Measurements from ENCODE around the gene ATF7. TPM values are rescaled to one million over a fixed set of nuclear protein-coding genes. Genes with fewer than 3 reads are reported as not detected.
A peak's percentile ranks its signal among the peaks of the same experiment; 100 is the strongest.

Gene ATF7
- polyA plus RNA-seq, 3 donors: 21.7 to 27.9 (median 24.4) TPM

GRCh38 chr12:53495903-53496751, 130.1 kb downstream of the ATF7 start:
- H3K9me3 Mint-ChIP-seq: no peaks in the 10 kb centered on the region
- peaks cover 56% of the 10 kb centered on the region for H3K4me1 Mint-ChIP-seq
- Histone ChIP-seq H3K79me2 (ENCODE audit: insufficient read depth, low read length) (peaks cover 6% of the 10 kb centered on the region), H3K4me1 (ENCODE audit: control insufficient read depth in 1 of 2, insufficient read depth in 2 of 2, low read length in 2 of 2) (peaks cover 55 to 58% of the 10 kb centered on the region in 2 donors), H3K4me3 (replicated peaks in 1 of 3; ENCODE audit: low read depth in 2 of 3, low read length in 3 of 3) (no peak overlapping the region), H3K4me2 (replicated peaks; ENCODE audit: extremely low read depth, low read length, poor library complexity, severe bottlenecking) (no peak overlapping the region), H3K27ac (ENCODE audit: low read depth in 1 of 2, low read length in 2 of 2) (peak overlapping the region in 1 of 2 donors; percentile 33), H3K36me3 (replicated peaks in 1 of 2; ENCODE audit: control insufficient read depth in 1 of 2, insufficient read depth in 2 of 2, low read length in 2 of 2) (no peaks in the 10 kb centered on the region), H3K9me3 (replicated peaks in 1 of 2; ENCODE audit: control insufficient read depth in 1 of 2, insufficient read depth in 1 of 2, low read length in 2 of 2) (no peaks in the 10 kb centered on the region), H2AFZ (ENCODE audit: insufficient read depth, low read depth, low read length, poor library complexity, severe bottlenecking) (no peak overlapping the region), H3K27me3 (ENCODE audit: control insufficient read depth in 2 of 2, insufficient read depth in 2 of 2, low read length in 2 of 2) (no peaks in the 10 kb centered on the region), H3K9ac (ENCODE audit: insufficient read depth, low read length, poor library complexity, severe bottlenecking) (no peak overlapping the region), H4K20me1 (ENCODE audit: insufficient read depth, low read length) (no peaks in the 10 kb centered on the region)
- no peaks in the 10 kb centered on the region for H3K36me3 Mint-ChIP-seq
- H3K27me3 Mint-ChIP-seq (ENCODE audit: low read depth in 3 of 3): peaks cover 0 to 5% (median 0%) of the 10 kb centered on the region in 3 donors
- WGBS (ENCODE audit: insufficient coverage): no CpG with 5 or more reads among the region's 5 CpGs
- intact Hi-C loops (cut with micrococcal nuclease): no loop called here
- H3K4me3 Mint-ChIP-seq: peak overlapping the region in 1 of 2 donors; percentile 19
- H3K27ac Mint-ChIP-seq: peak overlapping the region in 6 of 7 donors; percentile 8 to 78 (median 41)
- TF ChIP-seq CTCF (IDR thresholded peaks at IDR 0.05): no peak
- DNase-seq: peak in 2 of 3 donors; percentile 23 to 35

- peak overlapping the region; percentile 80 to 93 (median 88) for H3K27ac Mint-ChIP-seq
- no peaks in the 10 kb centered on the region for H3K36me3 Mint-ChIP-seq
- no peak overlapping the region for H3K9ac ChIP-seq (ENCODE audit: insufficient read depth, low read length, poor library complexity, severe bottlenecking)
- H3K27ac ChIP-seq (ENCODE audit: low read depth in 1 of 2, low read length in 2 of 2): peak overlapping the region; percentile 3 to 39
- H3K4me1 ChIP-seq (ENCODE audit: control insufficient read depth in 1 of 2, insufficient read depth in 2 of 2, low read length in 2 of 2): peaks cover 42% of the 10 kb centered on the region in 2 donors
- peak overlapping the region; percentile 82 for H3K4me2 ChIP-seq (replicated peaks; ENCODE audit: extremely low read depth, low read length, poor library complexity, severe bottlenecking)
- H3K79me2 ChIP-seq (ENCODE audit: insufficient read depth, low read length): peaks cover 6% of the 10 kb centered on the region
- H3K9me3 Mint-ChIP-seq: no peaks in the 10 kb centered on the region
- H3K36me3 ChIP-seq (replicated peaks in 1 of 2; ENCODE audit: control insufficient read depth in 1 of 2, insufficient read depth in 2 of 2, low read length in 2 of 2): no peaks in the 10 kb centered on the region
- peaks cover 0 to 2% (median 0%) of the 10 kb centered on the region in 3 donors for H3K27me3 Mint-ChIP-seq (ENCODE audit: low read depth in 3 of 3)
- DNase-seq: no peak
- H3K9me3 ChIP-seq (replicated peaks in 1 of 2; ENCODE audit: control insufficient read depth in 1 of 2, insufficient read depth in 1 of 2, low read length in 2 of 2): no peaks in the 10 kb centered on the region
- no peaks in the 10 kb centered on the region for H3K27me3 ChIP-seq (ENCODE audit: control insufficient read depth in 2 of 2, insufficient read depth in 2 of 2, low read length in 2 of 2)
- peak overlapping the region; percentile 68 for H2AFZ ChIP-seq (ENCODE audit: insufficient read depth, low read depth, low read length, poor library complexity, severe bottlenecking)
- H3K4me1 Mint-ChIP-seq: peaks cover 46% of the 10 kb centered on the region
- 29% methylated on average over 4 of the region's 11 CpGs for whole genome bisulfite sequencing (ENCODE audit: insufficient coverage)
- no peak for TF ChIP-seq CTCF (IDR thresholded peaks at IDR 0.05)
- intact Hi-C loops (cut with micrococcal nuclease): no loop called here
- H3K4me3 Mint-ChIP-seq: peak overlapping the region; percentile 82 to 95
- no peaks in the 10 kb centered on the region for H4K20me1 ChIP-seq (ENCODE audit: insufficient read depth, low read length)
- peak overlapping the region in 2 of 3 experiments; percentile 36 to 77 for H3K4me3 ChIP-seq (replicated peaks in 1 of 3; ENCODE audit: low read depth in 2 of 3, low read length in 3 of 3)
Measured at GRCh38 chr12:53493610-53494391, 132.4 kb downstream of the ATF7 start.

Data from CD14-positive monocyte (primary cell).